Fibroblast of peridontal ligament (primary cell): ENCODE measurements around the gene CYB5A.
A peak's percentile ranks its signal among the peaks of the same experiment; 100 is the strongest.

Source experiments
- DNase-seq: peaks from one replicate; pipeline ENCODE4 v3.0.0-alpha.2; 2010; ENCODE audit errors: extremely low read depth

The CYB5A gene

DNA sequence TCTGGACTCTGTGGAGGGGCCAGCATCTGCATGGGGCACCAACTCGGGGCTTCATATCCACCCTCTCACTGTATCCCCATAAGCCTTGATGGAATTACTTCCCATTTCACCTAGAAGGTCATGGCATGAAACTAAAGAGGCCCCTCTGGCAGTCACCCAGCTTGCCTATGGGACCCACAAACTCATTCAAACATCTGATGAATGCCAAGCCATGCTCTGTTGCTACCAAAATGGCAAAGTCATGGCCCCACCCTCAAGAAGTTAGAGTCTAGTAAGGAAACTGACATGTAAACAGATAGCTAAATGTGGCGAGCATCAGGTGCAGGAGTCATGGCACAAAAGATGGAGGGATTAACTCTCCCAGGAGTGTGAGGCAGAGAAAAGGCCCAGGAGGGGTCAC, 14.5 kb downstream of the CYB5A start:
- no peak for DNase-seq

DNA sequence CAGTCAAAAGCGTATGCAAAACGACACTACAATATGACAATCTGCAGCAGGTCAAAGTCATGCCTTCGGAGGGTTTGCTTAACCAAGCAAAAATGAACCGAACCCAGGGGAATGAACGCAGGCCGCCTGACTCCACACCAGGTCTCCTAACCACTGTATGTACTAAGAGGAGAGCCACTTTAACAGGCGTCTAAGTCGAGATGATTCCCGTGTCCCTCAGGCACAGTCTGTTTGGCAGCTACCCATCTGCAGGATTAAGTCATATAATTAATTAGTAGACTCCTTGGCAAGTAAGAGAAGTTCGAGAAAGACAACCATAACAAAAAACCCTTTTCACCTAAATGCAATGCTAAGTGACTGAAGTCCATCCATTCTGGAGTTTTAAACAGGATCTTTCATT, 15.2 kb downstream of the CYB5A start:
- DNase-seq = no peak

DNA sequence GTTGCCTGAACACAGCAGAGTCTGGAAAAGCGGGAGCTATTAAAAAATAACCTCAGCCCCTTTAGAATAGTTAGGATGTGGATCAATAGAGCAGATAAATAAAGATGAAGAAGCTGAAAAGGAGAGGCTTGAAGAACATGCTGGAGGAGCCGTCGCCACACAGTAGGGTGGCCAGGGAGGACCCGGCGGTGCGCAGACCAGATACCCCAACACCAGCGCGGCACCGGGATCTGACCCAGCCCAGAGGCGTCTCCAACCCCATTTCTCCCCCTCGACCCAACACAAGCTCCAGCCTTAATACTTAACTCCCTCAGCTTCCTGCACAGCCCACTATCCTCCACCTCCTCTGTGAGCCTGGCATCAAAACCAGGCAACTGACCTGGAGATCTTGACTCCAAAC, 16.0 kb downstream of the CYB5A start:
- DNase-seq = no peak

DNA sequence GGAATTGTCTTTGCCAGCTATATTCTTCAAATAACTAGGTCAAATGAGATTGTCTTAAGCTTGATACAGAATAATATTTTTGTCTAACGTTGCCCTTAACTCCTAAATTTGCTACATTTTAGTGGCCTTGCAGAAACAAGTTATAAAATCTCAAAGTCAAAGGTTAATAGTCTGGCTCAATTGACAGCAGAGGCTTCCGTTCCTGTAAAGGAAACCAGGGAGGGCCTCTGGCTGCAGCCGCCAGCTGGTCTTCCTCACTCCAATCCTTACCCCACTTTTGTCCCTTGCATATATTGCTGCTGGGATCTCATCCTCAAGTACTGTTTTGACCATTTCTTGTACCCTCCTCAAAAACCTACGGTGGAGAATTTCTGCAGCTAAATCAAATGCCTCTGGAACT, 17.1 kb downstream of the CYB5A start:
- no peak for DNase-seq

DNA sequence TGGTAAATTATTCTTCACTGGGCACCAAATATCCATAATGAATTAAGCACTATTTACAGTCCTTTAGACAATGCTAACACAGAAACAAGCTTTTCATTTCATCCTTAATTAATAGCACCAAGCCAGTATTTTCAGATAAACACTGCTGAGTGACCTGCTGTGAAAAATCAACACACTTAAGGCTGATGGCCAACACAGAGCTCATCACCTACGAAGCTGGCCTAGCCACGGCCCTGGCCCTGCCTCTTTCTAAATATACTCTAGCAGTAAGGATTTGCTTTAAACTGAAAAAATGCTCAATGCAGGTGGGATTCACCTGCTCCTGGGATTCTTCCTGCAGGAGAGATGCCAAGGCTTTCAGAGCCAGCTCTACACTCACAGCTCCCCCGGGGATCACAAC, 18.4 kb downstream of the CYB5A start:
- no peak for DNase-seq

DNA sequence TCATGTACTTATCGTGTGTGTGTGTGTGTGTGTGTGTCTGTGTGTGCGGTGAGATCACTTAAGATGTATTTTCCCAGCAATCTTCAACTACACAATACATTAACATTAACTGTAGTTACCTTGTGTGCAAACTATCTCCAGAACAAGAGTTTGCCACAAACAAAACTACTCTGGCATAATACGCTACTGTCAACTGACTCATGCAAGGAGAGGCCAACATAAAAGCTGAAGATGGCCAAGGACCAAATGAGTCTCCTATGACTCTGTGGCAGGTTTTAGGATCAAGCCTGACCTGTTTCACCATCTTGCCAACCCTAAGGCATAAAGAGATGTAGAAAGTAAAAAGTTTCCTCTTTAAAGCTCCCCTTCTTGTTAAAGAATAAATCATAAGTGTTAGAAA, 20.1 kb downstream of the CYB5A start:
- DNase-seq = no peak

DNA sequence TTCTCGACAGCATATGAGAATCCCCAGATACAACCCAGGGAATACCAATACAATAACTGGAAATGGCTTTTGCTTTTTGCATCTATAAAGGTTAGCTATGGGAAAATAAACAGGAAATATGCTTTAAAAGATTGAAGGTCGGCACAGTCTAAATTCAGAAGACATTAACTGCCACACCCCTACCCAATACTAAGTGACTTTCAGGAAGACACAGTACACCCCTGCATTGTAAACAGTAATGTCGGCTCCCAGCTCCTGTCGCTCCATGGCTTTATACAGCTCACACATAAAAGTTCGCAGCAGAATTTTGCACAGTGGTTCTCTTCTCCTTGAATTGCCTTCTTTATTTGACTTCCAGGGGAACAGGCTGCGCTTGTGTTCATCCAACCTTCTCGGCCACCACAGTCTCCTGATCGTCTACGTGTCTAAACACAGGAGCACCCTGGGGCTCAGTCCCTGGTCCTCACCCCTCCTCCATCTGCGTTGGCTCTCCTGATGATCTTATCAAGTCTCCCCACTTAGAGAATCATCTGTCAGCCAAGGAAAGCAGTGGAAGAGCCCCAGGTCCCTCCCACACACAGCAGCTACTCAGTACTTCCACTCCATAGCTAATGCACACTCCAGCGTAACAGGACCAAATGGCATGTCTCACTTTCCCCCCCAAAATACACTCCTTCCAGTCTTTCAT, 22.7 kb downstream of the CYB5A start:
- DNase-seq = no peak

DNA sequence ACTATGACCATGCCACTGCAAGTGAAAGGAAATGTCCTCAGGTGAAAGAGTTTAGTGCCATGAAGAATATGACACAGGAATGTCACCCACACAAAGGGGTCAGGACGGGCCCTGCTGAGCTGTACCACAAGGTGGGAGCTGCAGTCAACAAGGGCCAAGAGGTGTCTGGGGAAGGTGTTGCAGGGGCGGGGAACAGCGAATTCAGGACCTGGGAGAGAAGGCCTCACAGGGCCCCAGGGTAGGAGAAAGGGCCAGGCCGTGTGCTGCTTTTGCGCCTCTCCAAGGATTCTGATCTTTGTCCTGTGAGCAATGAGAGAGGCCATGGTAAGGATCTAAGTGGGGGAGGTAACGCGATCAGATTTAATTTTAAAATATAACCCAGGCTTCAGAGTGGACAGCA, 23.6 kb downstream of the CYB5A start:
- no peak for DNase-seq

DNA sequence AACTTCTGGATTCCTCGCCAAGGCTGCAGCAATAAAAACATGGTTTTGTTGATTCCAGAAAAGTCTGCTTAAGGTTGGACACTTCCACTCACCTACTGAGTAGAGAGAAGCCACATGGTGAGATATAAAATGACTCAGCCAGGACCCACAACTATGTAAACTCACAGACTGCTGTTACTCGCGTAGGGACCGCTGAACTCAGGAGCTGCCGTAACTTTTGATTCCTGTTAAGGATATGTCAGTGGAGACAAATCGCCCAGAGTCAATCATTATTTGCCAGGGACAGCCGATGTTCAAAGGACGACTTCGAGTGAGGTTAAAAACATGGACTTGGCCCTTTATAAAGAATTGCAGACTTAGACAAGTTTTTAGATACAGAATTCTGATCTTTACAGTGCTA, 25.6 kb downstream of the CYB5A start:
- DNase-seq = no peak

DNA sequence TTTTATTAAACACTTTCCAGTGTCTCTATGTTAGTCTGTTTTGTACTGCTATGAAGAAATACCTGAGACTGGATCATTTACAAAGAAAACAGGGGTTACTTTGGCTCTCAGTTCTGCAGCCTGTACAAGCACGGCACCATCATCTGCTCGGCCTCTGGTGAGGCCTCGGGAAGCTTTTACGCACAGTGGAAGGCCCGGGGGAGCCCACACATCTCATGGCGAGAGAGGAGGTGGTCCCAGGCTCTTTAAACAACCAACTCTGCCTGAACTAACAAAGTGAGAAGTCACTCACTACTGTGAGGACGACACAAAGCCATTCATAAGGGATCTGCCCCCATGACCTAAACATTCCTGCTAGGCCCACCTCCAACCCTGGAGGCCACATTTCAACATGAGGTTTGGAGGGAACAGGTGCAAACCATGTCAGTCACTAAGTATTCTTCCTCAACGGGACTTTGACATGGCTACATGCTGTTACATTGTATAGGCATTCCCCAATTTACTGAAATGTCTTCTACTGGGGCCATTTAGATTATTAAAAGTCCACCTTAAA, 26.1 kb downstream of the CYB5A start:
- no peak for DNase-seq

DNA sequence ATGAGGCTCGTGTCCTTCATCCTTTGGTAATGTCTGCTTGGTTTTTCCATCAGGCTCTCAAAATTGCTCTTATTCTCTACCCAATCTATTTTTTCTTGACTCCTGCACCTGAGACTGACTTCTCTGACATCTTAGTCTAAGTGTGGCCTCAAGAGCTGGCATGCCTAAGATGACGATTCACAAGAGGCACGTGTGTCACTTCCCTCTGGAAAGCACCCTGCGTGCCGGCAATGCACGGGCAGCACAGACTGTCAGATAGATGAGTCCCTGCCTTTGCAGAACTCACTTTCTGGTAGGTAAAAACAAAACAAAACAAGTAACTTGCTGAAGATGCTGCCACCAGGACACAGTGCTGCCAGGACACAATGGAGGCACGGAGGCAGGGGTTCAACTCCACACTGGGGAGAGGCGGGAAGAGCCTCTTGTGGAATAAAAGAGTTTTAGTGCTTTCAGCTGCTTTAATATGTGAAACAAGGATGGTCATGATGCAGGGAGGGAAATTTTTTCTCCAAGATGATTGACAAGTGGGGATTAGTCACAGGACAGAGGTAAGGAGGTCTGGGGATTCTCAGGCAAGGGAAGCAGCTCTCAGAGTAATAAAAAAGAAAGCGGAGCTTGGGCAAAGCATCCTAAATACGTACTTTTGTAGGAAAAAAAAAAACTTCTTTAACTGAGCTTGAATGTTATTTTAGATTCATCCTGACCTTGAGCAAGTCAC, 27.3 kb downstream of the CYB5A start:
- no peak for DNase-seq

DNA sequence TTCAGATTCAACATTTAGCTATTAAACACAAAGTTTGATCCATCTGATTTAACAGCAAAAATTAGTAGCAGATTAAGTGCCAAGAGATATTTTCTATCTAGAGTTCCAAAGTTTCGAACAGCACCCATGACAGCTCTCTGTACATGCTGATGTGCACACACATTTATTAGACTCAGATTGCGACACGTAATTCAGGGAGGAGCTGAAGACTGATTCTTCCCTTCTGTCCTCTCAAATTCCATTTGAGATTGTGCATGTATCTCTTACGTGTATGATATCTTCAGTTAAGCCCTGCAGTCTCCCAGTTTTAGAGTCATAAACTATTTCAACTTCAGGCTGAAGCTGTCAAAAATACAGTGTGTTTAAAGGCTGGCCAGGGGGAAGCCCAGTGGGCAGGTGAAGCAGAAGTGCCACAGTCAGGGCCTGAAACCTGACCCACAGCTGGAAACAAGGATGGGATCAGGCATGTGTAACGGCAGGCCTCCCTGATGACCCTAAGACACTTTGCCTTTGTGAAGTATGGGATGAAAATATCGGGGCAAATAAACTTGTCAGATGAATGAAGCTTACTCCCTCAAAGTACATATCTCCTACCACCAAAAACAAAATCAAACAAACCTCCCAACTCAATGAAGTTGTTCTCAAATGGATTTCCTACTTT, 30.6 kb downstream of the CYB5A start:
- DNase-seq = no peak

DNA sequence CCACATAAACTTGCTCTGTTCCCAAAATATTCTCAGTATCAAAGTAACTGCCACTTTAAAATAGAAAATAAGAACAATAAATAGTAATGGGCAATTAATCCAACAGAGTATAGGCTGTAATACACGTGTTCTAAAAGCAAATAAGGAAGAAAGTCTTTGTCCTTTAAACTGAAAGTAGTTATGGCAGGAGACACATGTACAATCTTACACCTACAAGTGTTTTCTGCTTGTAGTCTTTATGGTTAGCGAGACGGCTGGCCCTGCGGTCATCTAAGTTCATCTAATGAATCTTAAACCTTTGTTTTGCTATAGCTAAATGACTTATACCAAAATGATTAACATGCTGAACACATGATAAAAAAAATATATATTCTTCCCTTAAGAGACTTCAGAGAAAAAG, 32.4 kb downstream of the CYB5A start:
- DNase-seq = no peak

DNA sequence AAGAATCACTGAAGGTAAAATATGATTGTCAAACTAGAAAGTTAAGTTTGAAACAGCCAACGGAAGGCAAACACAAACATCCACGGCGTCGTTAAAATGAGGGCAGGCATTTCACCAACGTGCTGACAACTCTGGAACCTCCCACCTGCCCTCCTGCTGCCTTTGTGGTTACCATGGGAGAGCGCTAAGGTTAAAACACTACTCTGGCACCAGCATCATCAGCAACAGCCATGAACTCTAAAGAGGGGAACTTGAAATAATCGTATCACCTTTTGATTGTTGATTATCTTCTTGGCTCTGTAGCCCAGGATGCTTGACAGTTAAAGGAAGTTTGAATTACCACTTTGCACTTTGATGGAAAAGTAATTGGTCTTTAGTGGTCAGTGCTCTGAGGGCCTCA, 34.7 kb downstream of the CYB5A start:
- no peak for DNase-seq

DNA sequence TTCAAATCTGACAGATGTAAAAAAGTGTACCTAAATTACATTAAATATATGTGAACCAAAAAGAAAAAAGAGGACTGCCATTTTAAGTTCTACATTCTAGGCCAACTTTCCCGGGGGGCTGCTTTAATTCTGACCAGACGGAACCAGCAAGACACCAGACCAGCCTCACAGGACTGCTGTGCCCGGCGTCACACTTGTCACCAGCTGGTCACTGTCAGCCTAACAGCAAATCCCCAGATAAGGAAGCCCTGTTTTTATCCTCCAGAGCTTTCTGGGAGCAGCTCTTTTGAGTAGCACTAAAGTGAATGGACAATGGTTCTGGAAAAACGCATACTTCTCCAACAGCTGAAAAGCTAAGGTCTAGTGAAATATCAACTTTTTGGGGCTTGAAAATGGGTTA, 35.6 kb downstream of the CYB5A start:
- no peak for DNase-seq

DNA sequence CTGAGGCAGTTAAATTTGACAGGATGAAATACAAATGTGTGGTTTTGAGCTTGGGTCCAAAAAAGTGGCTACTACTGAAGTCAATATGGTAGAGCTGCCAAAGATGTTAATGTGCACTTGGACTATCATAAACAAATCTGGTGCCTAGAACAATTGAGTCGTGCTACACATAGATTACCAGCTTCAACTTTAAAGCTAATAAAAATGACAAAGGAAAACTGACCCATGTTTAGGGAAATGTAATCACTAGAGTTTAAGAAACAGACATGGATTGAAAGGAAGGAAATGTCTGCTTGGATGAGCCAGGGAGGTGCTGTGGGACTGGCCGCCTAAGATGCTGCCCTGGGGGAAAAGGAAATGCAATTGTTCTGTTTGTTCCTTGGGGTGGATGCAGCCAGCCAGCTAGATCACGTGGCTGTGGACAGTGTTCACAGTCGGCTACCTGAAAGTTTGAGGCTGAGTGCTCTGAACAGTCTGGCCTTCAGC, 36.6 kb downstream of the CYB5A start:
- peak; percentile 57 for DNase-seq

DNA sequence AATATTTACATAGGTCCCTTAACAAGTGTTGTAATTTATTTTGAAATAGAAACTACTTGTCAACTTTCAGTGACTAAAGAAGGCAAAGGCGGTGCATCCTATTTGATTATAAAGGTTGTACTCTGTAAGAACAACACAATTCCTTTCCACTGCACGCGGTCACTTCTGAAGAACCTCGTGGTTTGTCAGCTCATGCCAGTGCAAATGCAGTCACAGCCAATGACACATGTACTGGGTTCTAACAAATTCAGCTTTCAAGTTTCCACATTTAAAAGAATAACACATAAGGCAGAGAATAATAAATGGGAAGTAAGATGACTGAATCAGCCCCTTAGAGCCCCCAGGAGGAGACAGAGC, 39.7 kb downstream of the CYB5A start:
- no peak for DNase-seq

DNA sequence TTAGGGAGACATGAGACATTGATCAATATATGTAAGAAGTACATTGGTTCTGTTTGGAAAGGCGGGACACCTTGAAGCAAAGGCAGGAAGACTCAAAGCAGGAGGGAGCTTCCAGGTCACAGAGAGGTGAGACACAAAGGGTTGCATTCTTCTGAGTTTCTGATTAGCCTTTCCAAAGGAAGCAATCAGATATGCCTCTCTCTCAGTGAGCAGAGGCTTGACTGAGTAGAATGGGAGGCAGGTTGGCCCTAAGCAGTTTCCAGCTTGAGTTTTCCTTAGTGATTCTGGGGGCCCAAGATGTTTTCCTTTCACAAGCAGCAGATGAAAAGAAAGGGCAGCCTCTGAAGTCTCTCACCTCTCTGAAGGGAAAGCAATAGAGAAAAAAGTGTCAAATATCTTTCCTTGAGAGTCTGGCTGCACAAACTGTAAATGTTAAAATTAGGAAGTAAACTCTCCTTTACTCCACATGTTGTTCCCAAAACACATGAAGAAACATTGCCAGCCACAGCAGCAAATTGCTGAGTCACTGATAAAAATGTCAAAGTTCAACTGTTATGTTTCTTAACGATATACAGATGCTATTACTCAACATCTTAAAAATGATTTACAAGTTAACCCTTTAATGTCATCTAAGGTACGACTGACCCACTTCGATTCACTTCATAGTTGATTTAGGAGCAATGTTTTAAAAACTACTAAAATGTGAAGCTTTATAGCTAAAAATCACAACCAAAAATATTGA, 40.3 kb downstream of the CYB5A start:
- peak; percentile 83 for DNase-seq

DNA sequence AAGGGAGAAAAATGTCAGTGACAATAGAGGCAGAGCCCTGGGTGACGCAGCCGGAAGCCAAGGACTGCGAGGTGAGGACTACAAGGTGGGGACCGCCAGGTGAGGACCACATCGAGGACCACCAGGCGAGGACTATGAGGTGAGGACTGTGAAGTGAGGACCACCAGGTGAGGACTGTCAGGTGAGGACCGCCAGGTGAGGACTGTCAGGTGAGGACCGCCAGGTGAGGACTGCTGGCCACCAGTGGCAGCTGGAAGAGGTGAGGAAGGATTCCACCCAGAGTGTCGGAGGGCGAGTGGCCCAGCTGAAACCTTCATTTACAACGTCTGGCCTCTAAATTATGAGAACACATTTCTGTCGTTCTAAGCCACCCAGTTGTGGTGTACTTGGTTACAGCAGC, 41.6 kb downstream of the CYB5A start:
- no peak for DNase-seq

DNA sequence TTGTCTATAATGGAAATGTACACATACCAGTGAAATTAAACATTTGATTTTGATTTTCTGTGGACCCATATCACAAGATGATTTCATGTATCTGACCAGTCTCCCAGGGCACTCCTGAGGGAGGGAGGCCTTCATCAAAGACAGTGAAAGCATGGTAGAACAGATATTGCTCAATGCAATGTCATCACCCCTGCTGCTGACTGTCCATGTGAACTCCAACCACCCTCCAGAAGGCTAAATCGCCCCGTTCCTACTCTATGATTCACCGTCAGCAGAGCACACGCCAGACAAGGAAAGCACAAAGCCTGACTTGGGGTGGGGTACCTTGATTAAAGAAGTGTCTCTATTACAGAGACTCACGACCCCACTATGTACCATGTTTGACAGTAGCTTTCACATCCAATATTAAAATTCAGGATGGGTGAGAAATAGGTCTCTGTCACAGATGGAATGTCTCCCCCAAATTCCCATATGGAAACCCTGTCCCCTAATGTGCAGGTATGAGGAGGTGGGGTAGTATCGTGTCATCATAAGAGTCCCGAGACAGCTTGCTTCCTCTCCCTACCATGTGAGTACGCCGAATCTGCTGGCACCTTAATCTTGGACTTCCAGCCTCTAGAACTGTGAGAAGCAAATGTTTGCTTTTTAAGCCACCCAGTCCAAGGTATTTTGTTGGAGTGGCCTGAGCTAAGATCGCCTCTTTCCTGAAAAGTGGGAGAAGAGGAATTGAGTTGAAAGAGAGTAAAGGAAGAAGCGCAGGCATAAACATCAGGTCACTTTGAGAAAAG, 42.4 kb downstream of the CYB5A start:
- DNase-seq = peak; percentile 65

DNA sequence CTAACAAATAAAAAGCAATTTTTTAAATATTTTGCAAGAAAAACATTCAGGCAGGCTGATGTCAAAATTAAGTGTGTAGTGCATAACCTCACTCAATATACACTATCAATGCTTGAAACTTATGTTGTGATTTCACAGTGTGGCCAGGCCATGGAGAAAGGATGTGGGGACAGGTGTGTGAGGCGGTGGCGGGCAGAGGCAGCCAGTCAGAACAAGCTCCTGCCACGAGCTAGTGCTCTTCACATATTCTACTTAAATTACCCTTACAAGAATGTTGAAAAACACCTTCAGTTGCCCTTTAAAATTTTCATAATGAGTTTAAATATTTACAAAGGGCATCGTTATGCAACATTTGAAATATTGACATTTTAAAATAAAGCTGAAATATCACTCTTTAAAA, 43.2 kb downstream of the CYB5A start:
- no peak for DNase-seq
